ENCODE results near the gene DAB2IP. TPM values are rescaled to one million over a fixed set of nuclear protein-coding genes. Genes with fewer than 3 reads are reported as not detected.

DAB2IP gene
- total RNA-seq, 2 donors from 2014 or later: 38.0 to 47.0 TPM

- Histone ChIP-seq H3K4me3 (no peak overlapping the region), H3K27ac (no peak overlapping the region), H3K4me1 (peaks cover 0 to 34% of the 10 kb centered on the region in 2 donors), H3K27me3 (no peaks in the 10 kb centered on the region), H3K36me3 (peaks cover 77% of the 10 kb centered on the region), H3K9me3 (no peaks in the 10 kb centered on the region)
- no peak for DNase-seq (ENCODE audit: low spot score)
- TF ChIP-seq CTCF (IDR thresholded peaks at IDR 0.05): no peak
These were observed 111.7 kb downstream of the DAB2IP start for GRCh38 chr9:121763131-121763530.

GRCh38 chr9:121763561-121764370 lies 112.3 kb downstream of the DAB2IP start:
- Histone ChIP-seq H3K36me3 (peaks cover 79% of the 10 kb centered on the region), H3K9me3 (no peaks in the 10 kb centered on the region), H3K27ac (peak overlapping the region; percentile 68 to 83), H3K27me3 (no peaks in the 10 kb centered on the region), H3K4me1 (peaks cover 0 to 34% of the 10 kb centered on the region in 2 donors), H3K4me3 (no peak overlapping the region)
- no peak for TF ChIP-seq CTCF (IDR thresholded peaks at IDR 0.05)
- no peak for DNase-seq (ENCODE audit: low spot score)

GRCh38 chr9:121764371-121764730 lies 112.9 kb downstream of the DAB2IP start:
- no peaks in the 10 kb centered on the region for H3K9me3 ChIP-seq
- peak overlapping the region; percentile 68 to 83 for H3K27ac ChIP-seq
- TF ChIP-seq CTCF (IDR thresholded peaks at IDR 0.05): no peak
- peaks cover 79% of the 10 kb centered on the region for H3K36me3 ChIP-seq
- H3K4me3 ChIP-seq: no peak overlapping the region
- peaks cover 0 to 34% of the 10 kb centered on the region in 2 donors for H3K4me1 ChIP-seq
- no peak for DNase-seq (ENCODE audit: low spot score)
- H3K27me3 ChIP-seq: no peaks in the 10 kb centered on the region

GRCh38 chr9:121765021-121765950 lies 113.9 kb downstream of the DAB2IP start:
- Histone ChIP-seq H3K27ac (peak overlapping the region; percentile 68 to 83), H3K4me3 (no peak overlapping the region), H3K36me3 (peaks cover 79% of the 10 kb centered on the region), H3K9me3 (no peaks in the 10 kb centered on the region), H3K27me3 (no peaks in the 10 kb centered on the region), H3K4me1 (peaks cover 0 to 35% of the 10 kb centered on the region in 2 donors)
- peak; percentile 81 for DNase-seq (ENCODE audit: low spot score)
- no peak for TF ChIP-seq CTCF (IDR thresholded peaks at IDR 0.05)

GRCh38 chr9:121766081-121766683 lies 114.7 kb downstream of the DAB2IP start:
- TF ChIP-seq CTCF (IDR thresholded peaks at IDR 0.05): no peak
- Histone ChIP-seq H3K9me3 (no peaks in the 10 kb centered on the region), H3K4me1 (peaks cover 0 to 44% of the 10 kb centered on the region in 2 donors), H3K4me3 (no peak overlapping the region), H3K36me3 (peaks cover 77% of the 10 kb centered on the region), H3K27me3 (no peaks in the 10 kb centered on the region), H3K27ac (peak overlapping the region in 1 of 2 donors; percentile 68)
- no peak for DNase-seq (ENCODE audit: low spot score)

Measured in right atrium auricular region (tissue), 2 donors.